Glutamatergic neuron (in vitro differentiated cells): ENCODE data around the gene DENND5A. TPM values are rescaled to one million over a fixed set of nuclear protein-coding genes. Genes with fewer than 3 reads are reported as not detected.

Experiments
- DNase-seq: peaks from one replicate; pipeline ENCODE4 v3.0.0; 2022
- H3K27ac Mint-ChIP-seq: one replicate; pipeline ENCODE4 v1.8.0; 2020; ENCODE audit warnings: mild to moderate bottlenecking, mixed read lengths, inconsistent platforms; ENCODE audit not compliant: unreplicated experiment
- H3K27me3 Mint-ChIP-seq: one replicate; pipeline ENCODE4 v1.8.0; 2020; ENCODE audit warnings: mild to moderate bottlenecking, moderate library complexity, mixed read lengths, inconsistent platforms; ENCODE audit not compliant: unreplicated experiment
- H3K36me3 Mint-ChIP-seq: one replicate; pipeline ENCODE4 v1.8.0; 2020; ENCODE audit warnings: mild to moderate bottlenecking, mixed read lengths, inconsistent platforms; ENCODE audit not compliant: unreplicated experiment
- H3K4me1 Mint-ChIP-seq: one replicate; pipeline ENCODE4 v1.8.0; 2020; ENCODE audit warnings: mild to moderate bottlenecking, low read depth, mixed read lengths, inconsistent platforms; ENCODE audit not compliant: unreplicated experiment
- H3K4me3 Mint-ChIP-seq: one replicate; pipeline ENCODE4 v1.8.0; 2020; ENCODE audit warnings: mild to moderate bottlenecking, mixed read lengths, inconsistent platforms; ENCODE audit not compliant: unreplicated experiment
- H3K9me3 Mint-ChIP-seq: one replicate; pipeline ENCODE4 v1.8.0; 2020; ENCODE audit warnings: mild to moderate bottlenecking, moderate library complexity, mixed read lengths, inconsistent platforms; ENCODE audit not compliant: unreplicated experiment
- CTCF ChIP-seq: fragments of 200-600 bp; sonication (generic); IDR thresholded peaks from one replicate; pipeline ENCODE4 v1.5.0; 2021; ENCODE audit not compliant: partially characterized antibody, unreplicated experiment
- total RNA-seq: library from RNA; stranded (reverse); fragmentation: NEBNext Ultra II Directional; extraction: Animal tissue kit (Norgen Biotek cat#: 25700); gene quantifications from one replicate; pipeline ENCODE4 v1.2.1, GENCODE V29; 2021; ENCODE audit not compliant: unreplicated experiment

The DENND5A gene
- total RNA-seq, 1 donor from 2014 or later, result 155 TPM

GRCh38 chr11:9092853-9093778 lies 172.0 kb downstream of the DENND5A start:
- no peak for DNase-seq
- Mint-ChIP-seq H3K36me3 (peaks cover 15% of the 10 kb centered on the region), H3K27me3 (peaks cover 18% of the 10 kb centered on the region), H3K9me3 (peaks cover 4% of the 10 kb centered on the region), H3K4me1 (peaks cover 16% of the 10 kb centered on the region), H3K4me3 (peak overlapping the region; percentile 65), H3K27ac (peak overlapping the region; percentile 40)
- no peak for TF ChIP-seq CTCF

- Mint-ChIP-seq H3K4me1 (peaks cover 16% of the 10 kb centered on the region), H3K9me3 (peaks cover 4% of the 10 kb centered on the region), H3K4me3 (peak overlapping the region; percentile 65), H3K27me3 (peaks cover 20% of the 10 kb centered on the region), H3K27ac (no peak overlapping the region), H3K36me3 (peaks cover 15% of the 10 kb centered on the region)
- DNase-seq, result no peak
- no peak for TF ChIP-seq CTCF
Measured at GRCh38 chr11:9092072-9092471, 173.1 kb downstream of the DENND5A start.

- Mint-ChIP-seq H3K4me3 (peak within 1 kb of the TSS; percentile 85), H3K27ac (peak within 1 kb of the TSS; percentile 17), H3K36me3 (peaks cover 13% of the 10 kb centered on the region), H3K4me1 (peaks cover 16% of the 10 kb centered on the region), H3K9me3 (peaks cover 2% of the 10 kb centered on the region), H3K27me3 (peaks cover 21% of the 10 kb centered on the region)
- no peak for TF ChIP-seq CTCF
- peak; percentile 45 for DNase-seq
Measured at GRCh38 chr11:9091044-9091922, 173.9 kb downstream of the DENND5A start, which contains the start of gene SCUBE2. SCUBE2 (minus strand) TSS chr11:9091599; CDS start chr11:9091528, 71 bp downstream.

GRCh38 chr11:9090488-9091043 lies 174.6 kb downstream of the DENND5A start:
- DNase-seq, result no peak
- peak overlapping the region; percentile 17 for H3K27ac Mint-ChIP-seq
- peaks cover 10% of the 10 kb centered on the region for H3K36me3 Mint-ChIP-seq
- H3K4me3 Mint-ChIP-seq, result peak overlapping the region; percentile 85
- H3K4me1 Mint-ChIP-seq, result peaks cover 16% of the 10 kb centered on the region
- H3K27me3 Mint-ChIP-seq, result peaks cover 21% of the 10 kb centered on the region
- peaks cover 2% of the 10 kb centered on the region for H3K9me3 Mint-ChIP-seq
- TF ChIP-seq CTCF, result no peak
